GM19468 (cell line): ENCODE results near the gene CD59.
"Not testable (repeated sequence)": the region's sequence is repeated elsewhere in the genome, so short reads cannot be mapped to it uniquely, and the experiment has no call there.

ENCODE experiments used
- ATAC-seq: cut with Tn5 transposase; IDR thresholded peaks from one replicate; pipeline ENCODE4 v1.9.1; 2021; ENCODE audit warnings: mild to moderate bottlenecking, moderate library complexity, moderate number of reproducible peaks; ENCODE audit not compliant: unreplicated experiment; ENCODE audit errors: extremely low read depth

The CD59 gene

GRCh38 chr11:33747979-33748378 lies 11.8 kb upstream of the CD59 start:
- no peak for ATAC-seq

- ATAC-seq: no peak
Observed at GRCh38 chr11:33743291-33743690, 7.1 kb upstream of the CD59 start.

GRCh38 chr11:33742249-33742851 lies 6.1 kb upstream of the CD59 start:
- ATAC-seq: no peak

- no peak for ATAC-seq
Observed at GRCh38 chr11:33741806-33742205, 5.6 kb upstream of the CD59 start.

- no peak for ATAC-seq
Observed at GRCh38 chr11:33737362-33737821, 1.2 kb upstream of the CD59 start.

- ATAC-seq: no peak
Observed at GRCh38 chr11:33735271-33736147, 714 bp downstream of the CD59 start.

GRCh38 chr11:33734441-33735270 lies 1.6 kb downstream of the CD59 start:
- no peak for ATAC-seq

- no peak for ATAC-seq
Observed at GRCh38 chr11:33733980-33734379, 2.2 kb downstream of the CD59 start.

- no peak for ATAC-seq
Observed at GRCh38 chr11:33731723-33732531, 4.3 kb downstream of the CD59 start.

- no peak for ATAC-seq
Observed at GRCh38 chr11:33730716-33731115, 5.5 kb downstream of the CD59 start.

- not testable (repeated sequence) for ATAC-seq
Observed at GRCh38 chr11:33729072-33729664, 7.1 kb downstream of the CD59 start.

- not testable (repeated sequence) for ATAC-seq
Observed at GRCh38 chr11:33727539-33727938, 8.7 kb downstream of the CD59 start.

- no peak for ATAC-seq
Observed at GRCh38 chr11:33725496-33725895, 10.7 kb downstream of the CD59 start.

GRCh38 chr11:33724644-33725035 lies 11.6 kb downstream of the CD59 start:
- ATAC-seq: no peak

- ATAC-seq: no peak
Observed at GRCh38 chr11:33723238-33723881, 12.9 kb downstream of the CD59 start.

- peak; percentile 37 for ATAC-seq
Observed at GRCh38 chr11:33722590-33723234, 13.5 kb downstream of the CD59 start.

- ATAC-seq: no peak
Observed at GRCh38 chr11:33721984-33722383, 14.2 kb downstream of the CD59 start.

- no peak for ATAC-seq
Observed at GRCh38 chr11:33721426-33721825, 14.8 kb downstream of the CD59 start.

GRCh38 chr11:33719587-33719986 lies 16.6 kb downstream of the CD59 start:
- no peak for ATAC-seq
